Measurements from ENCODE around the gene VPS13C. TPM values are rescaled to one million over a fixed set of nuclear protein-coding genes. Genes with fewer than 3 reads are reported as not detected.

The VPS13C gene
- total RNA-seq, 1 donor from 2014 or later = 35.0 TPM

DNA sequence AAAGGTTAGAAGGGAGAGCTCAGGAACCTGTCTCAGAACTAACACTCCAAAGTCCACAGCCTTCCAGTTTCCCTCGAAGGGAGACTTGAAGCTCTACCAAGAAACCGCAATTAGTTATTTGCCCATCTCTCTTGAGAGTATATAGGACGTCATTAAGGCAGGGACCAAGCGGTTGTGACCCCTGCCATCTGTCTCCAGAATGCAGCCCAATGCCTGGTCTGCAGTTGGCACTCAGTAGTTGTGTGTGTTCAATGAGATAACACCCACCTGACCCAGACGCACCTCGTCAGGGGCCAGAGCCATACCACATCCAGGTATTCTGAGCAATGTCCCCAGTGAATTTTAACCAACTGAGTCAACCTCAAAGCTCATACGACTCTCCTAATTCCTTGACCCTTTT is 251.0 kb downstream of the VPS13C start:
- H3K4me3 ChIP-seq (ENCODE audit: low read depth, low read length) = no peak overlapping the region
- TF ChIP-seq, protein P1, sequence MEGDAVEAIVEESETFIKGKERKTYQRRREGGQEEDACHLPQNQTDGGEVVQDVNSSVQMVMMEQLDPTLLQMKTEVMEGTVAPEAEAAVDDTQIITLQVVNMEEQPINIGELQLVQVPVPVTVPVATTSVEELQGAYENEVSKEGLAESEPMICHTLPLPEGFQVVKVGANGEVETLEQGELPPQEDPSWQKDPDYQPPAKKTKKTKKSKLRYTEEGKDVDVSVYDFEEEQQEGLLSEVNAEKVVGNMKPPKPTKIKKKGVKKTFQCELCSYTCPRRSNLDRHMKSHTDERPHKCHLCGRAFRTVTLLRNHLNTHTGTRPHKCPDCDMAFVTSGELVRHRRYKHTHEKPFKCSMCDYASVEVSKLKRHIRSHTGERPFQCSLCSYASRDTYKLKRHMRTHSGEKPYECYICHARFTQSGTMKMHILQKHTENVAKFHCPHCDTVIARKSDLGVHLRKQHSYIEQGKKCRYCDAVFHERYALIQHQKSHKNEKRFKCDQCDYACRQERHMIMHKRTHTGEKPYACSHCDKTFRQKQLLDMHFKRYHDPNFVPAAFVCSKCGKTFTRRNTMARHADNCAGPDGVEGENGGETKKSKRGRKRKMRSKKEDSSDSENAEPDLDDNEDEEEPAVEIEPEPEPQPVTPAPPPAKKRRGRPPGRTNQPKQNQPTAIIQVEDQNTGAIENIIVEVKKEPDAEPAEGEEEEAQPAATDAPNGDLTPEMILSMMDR (IDR thresholded peaks at IDR 0.05; ENCODE audit: insufficient read depth, low read length, severe bottlenecking) = no peak
- H3K27me3 ChIP-seq (ENCODE audit: control insufficient read depth, insufficient read depth, low read length) = no peaks in the 10 kb centered on the region
- no peak for FAIRE-seq
- H3K36me3 ChIP-seq (ENCODE audit: control insufficient read depth, insufficient read depth, low read length) = no peaks in the 10 kb centered on the region
- DNase-seq (ENCODE audit: low read depth) = no peak

DNA sequence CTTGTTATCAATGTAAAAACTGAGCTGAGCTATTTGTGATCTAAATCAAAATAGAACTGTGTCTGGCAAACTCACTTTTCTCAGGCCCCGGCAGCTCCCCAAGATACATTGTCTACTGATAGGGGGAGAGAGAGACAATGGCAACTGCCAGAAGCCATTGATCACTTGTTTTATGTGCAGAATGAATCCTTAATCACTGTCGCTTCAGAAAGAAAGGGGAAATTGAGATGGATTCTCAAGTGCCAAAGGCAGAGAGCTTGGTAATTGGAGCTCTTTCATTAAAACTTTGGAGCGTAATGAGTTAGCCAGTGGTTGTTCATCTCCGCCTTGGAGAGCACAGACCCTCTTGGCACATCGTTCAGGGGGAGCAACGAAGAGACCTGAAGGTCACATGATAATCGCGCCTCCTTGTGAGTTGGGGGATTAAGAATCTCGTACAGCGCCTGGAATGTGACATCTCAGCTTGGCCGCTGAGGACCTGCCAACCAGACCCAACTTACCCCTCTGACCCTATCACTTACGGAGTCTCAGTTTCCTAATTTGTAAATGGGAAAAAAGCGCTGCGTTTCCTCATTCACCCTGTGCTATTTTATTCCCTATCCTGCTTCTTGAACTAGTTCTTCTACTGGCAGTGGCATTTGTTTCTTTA is 252.8 kb downstream of the VPS13C start:
- no peak for FAIRE-seq
- Histone ChIP-seq H3K27me3 (ENCODE audit: control insufficient read depth, insufficient read depth, low read length) (no peaks in the 10 kb centered on the region), H3K36me3 (ENCODE audit: control insufficient read depth, insufficient read depth, low read length) (no peaks in the 10 kb centered on the region), H3K4me3 (ENCODE audit: low read depth, low read length) (no peak overlapping the region)
- DNase-seq (ENCODE audit: low read depth) = no peak
- TF ChIP-seq, protein P1 (IDR thresholded peaks at IDR 0.05; ENCODE audit: insufficient read depth, low read length, severe bottlenecking) = no peak

Other genes with a start within 250 kb of the VPS13C start
- 0.53 and 1.3 TPM in 2 replicates for gene C2CD4A, start 6.5 kb upstream of the VPS13C start, total RNA-seq
- gene C2CD4B, start 104.8 kb upstream of the VPS13C start, total RNA-seq = 0.26 TPM in 2 replicates

Measured in bronchial epithelial cell (primary cell).